Measurements from ENCODE around the gene CSTPP1.
"Not testable (repeated sequence)": the region's sequence is repeated elsewhere in the genome, so short reads cannot be mapped to it uniquely, and the experiment has no call there.

CSTPP1 gene

DNA sequence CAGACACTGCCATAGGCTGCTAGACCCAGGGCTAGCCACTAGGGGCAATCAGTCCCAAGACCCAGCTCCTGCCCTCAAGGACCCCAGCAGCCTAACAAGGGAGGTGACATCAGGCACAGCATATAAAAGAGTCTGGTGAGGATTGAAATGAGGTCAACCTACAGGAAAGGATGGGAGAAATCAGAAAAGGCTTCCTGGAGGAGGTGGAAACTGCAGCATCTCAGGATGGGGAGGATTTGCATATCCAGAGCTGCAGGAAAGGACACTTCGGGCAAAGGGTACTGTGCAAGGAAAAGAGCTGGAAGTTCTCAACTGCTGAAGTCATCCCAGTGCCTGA lies 243.1 kb downstream of the CSTPP1 start:
- peak in 9 of 51 donors; percentile 8 to 44 (median 20) for DNase-seq

DNA sequence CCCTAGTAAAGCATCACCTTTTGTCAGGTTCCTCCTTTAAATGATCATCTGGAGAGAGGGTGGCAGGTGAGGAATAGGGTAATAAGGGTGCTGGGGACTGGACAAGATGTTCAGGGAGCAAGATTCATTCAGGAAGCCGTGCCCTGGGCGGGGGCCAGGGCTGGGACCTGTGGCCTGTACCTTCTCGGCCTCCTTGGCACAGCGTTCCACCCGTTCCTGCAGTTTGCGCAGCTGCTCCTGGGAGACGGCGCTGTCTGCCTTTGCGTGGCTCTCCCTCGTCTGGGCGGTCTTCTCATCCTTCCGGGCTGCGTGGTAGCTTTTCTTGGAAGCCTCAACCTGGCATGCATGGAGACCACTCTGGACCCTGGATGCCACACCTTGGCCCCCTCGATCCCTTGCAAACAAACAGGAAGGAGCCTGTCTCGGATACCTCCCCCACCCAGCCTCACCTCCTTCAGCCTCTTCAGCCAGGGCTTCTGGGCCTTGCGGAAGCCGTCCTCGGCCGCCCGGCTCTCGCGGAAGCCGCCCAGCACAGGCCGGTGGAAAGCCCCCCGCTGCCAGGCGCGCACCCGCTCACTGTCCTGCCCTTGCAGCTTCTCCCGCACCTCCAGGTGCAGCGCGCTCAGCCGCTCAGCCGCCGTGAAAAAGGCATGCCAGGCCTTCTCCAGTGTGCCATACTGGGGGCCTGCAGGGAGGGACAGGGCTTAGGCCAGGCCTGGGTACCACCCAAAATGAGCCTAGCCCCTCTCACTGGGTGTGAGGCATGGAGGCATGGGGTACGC lies 243.6 kb downstream of the CSTPP1 start:
- no peak for DNase-seq

DNA sequence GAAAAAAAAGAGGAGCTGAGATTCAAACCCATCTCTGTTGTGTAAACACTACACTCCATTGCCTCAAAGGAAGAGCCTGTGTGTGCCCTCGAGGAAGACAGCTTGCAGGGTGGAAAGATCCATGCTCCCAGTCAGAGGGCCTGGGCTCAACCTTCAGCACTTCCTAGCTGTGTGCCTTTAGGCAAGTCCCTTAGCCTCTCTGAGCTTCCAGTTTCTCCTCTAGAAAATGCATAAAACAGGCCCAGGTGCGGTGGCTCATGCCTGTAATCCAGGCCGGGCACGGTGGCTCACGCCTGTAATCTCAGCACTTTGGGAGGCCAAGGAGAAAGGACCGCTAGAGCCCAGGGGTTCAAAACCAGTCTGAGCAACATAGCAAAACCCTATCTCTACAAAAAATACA lies 244.7 kb downstream of the CSTPP1 start:
- no peak for DNase-seq

DNA sequence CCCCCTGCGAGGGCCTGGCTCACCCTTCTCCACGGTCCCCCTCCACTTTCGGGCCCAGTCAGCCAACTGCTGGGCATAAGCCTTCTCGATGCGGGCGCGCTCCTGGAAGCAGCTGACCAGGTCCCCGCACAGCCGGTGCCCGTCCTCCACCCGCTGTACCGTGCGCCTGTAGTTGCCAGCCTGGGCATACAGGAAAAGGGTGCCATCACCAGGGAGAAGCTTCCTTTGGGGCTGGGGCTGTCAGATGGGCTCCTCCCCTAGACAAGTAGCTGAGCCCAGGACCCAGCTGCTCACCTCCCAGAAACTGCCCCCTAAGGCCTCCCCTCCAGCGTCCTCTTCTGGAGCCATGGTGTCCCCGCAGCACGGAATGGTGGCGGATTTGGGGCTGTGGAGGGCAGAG lies 245.8 kb downstream of the CSTPP1 start:
- no peak for DNase-seq

DNA sequence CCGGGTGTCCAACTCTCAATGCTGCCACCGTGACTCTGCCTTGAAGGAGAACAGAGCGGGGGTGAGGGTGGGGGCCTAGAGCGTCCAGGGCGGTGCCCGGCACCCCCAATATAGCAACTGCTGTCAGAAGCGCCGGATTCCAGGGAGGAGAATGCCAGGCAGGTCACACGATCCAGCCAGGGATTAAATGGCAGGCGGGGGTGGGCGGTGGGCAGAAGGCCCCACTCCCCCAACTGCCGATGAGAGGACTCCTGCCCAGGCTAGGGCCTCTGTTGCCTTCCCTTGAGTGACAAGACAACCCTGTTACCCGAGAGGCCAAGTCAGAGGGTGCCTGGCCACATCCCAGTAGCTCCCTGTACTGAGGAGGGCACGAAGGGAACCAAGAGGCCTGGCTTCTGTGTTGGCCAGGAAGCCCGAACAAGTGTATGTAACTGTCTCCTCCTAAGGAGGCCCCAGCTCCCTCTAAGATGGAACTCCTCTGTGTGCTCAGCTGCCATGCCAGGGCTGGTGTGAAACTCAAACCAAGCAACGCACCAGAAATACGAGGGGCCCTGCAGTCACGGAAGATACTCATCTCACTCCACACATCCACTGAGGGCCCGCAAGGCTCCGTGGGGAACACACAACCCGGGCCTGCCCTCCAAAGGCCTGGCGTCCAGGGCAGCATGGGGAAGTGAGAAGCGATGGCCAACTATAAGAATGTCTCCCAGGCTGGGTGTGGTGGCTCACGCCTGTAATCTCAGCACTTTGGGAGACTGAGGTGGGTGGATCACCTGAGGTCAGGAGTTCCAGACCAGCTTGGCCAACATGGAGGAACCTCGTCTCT lies 246.7 kb downstream of the CSTPP1 start:
- no peak for DNase-seq

DNA sequence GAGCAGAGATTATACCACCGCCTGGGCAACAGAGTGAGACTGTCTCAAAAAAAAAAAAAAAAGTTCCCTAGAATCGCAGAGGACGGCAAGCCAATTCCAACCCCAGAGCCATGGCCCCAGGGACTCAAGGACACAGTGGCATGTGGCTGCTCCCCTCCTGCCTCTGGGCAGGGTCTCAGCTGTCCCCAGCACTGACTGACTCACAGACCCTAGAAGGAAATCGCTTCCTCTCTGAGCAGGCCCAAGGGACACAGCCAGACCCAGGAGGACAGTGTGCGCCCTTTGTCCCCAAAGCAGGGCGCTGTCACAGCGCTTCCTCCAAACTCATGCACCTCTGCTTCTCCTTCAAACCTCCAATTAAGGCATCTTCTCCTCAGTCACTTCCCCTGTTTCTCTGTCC lies 247.4 kb downstream of the CSTPP1 start:
- no peak for DNase-seq

DNA sequence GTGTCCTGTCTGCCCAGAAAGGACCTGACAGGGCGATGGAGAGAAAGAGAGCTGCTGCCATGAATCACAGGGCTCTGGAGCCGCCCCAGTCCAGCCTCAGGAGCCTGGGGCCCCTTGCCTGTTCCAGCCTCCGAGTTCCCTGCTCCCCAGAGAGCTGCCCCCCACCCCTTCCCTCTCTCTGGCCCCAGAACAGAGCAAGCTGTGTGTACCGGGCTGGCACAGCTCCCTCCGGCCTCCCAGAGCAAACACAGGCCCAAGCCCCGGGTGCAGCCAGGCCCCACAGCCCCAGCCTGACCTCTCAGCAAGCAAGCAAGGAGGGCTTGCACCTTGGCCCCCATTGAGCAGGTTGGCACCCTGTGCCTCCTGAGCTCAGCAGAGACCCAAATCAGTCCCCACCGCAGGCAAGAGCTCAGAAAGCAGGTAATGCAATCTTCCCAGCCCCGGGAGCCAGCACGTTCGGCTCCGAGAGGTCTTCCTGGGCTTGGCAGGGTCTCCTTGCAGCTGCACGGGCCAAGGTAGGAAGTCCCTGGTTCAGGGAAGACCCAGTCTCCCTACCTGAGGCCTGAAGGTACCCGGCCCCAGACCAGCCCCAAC lies 248.2 kb downstream of the CSTPP1 start:
- DNase-seq, result peak in 48 of 51 donors; percentile 9 to 91 (median 72)

DNA sequence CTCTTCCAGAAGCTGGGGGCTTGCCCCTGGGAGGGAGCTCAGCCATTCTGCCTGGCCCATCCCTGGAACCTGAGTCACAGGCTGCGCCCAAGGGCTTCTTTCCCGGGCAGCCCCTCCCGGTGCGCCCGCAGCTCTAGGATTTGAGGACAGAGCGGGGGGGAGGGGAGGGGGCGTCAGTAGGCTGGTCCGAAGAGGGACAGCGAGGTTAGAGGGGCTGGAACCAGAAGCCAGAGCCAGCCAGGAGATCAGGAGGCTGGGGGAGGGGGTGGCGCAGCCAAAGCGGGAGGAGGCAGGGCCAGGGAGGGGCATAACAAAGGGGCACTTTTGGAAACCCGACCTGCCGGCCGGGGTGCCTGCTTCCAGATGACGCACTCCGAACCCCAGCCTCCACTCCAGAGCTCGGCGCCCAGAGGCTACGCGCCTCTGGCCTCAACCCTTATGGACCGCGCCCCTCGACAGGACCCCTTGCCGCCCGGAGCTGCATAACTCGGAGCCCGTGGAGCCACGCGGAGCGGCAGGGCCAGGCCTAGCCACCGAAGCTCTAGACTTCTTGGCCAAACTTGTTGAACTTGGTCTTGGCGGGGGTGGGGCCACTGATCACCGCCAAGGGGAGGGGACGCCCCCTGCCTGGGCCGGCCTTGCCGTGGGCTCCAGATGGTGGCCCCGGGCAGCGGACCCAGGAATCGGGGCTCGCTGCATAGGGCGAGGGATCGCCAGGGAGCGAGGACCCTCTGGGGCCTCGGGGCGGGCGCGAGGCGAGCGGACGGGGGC lies 248.9 kb downstream of the CSTPP1 start:
- DNase-seq, result peak in 29 of 51 donors; percentile 28 to 71 (median 48)

DNA sequence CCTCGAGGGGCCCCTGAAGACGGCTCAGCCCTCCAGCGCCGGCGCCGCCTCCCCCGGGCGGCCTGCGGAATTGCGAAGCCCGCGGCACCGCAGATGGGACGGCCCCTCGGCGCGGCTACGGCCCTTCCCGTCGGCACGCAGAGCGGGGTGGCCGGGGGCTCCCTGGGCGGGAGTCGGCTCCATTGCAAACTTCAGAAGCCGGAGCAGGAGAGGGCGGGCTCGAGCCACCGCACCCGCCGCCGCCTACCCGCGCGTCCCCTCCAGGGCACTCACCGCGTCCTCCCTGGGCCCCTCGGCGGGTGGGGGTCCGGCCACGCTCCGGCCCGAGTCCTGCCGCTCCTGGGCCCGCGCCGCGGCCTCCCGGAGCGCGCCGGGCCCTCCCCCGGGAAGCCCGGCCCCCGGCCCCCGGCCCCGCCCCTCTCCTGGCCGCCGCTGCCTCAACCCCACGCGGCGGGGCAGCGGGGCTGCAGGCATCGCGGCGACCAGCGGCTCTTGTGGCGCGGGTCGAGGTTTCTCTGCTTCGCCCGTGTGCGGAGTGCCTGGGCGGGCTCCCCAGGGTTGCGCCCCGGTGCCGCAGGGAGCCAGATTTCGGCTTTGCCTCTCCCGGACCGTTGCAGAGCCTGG lies 249.6 kb downstream of the CSTPP1 start, which contains the start of gene PACSIN3:
Gene PACSIN3 (minus strand): TSS at position 359 of the 624 bp plus-strand sequence. CDS start 3,707 bp downstream, outside the sequence.
- DNase-seq, result peak in 13 of 51 donors; percentile 20 to 61 (median 42)

DNA sequence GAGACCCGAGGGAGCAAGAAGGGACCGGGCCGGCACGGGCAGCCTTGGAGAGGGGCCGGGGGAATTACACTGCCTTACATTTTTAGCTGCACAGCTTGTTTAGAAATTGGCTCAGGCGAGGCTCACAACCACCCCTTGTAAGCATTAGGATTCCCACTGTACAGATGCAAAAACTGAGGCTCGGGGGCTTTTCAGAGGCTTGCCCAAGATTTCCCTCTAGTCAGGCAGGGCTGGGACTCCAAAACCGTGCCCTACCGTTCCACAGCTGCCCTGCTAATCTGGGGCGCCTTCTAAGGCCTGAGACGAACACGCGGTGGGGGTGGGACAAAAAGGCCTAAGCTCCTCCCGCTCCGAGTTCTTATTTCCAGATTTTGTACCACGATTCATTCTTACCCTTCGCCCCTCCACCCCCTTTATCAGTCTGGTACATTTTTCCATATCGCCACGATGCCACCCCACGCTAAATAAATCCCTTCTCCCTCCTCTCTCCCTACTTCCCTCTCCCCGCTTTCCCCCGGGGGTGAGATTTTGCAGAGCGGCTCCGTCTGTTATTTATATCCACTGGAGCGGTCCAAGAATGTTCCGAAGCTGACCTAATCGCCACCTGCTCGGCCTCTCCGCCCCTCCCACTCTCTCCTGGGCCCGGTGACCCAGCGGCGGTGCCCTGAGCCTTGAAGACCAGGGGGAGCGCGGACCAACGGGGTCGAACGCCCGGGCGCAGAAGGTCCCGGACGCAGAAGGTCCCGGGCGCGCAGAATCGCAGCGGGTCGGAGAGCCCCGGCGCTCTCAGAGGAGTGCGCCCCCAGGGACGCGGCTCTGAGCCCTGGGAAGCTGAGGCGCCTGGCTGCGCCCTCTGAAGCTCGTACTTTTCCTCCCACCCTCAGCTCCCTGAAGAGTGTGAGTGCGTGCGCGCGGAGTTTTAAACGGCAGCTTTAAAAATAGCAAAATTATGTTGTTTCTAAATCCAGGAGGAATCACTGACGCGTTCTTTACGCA lies 250.4 kb downstream of the CSTPP1 start:
- peak in 11 of 51 donors; percentile 8 to 47 (median 26) for DNase-seq

DNA sequence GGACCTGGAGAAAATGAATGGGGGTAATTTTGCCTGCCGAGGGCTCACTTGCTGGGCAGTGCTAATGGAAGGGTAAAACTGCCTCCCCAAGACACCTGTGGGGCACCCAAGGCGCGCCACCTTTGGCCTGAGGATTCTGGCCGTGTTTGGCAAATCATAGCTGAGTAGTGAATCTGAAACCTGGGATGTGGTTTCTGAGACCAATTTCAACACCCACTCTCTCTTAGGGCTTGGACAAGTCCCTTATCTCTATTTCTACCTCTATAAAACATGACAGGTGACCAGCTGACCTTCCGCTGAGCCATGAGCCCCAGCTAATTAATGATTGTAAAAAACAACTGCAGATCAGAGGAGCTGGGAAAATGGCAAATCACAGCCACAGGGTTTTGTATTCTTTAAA lies 251.2 kb downstream of the CSTPP1 start:
- DNase-seq, result no peak

DNA sequence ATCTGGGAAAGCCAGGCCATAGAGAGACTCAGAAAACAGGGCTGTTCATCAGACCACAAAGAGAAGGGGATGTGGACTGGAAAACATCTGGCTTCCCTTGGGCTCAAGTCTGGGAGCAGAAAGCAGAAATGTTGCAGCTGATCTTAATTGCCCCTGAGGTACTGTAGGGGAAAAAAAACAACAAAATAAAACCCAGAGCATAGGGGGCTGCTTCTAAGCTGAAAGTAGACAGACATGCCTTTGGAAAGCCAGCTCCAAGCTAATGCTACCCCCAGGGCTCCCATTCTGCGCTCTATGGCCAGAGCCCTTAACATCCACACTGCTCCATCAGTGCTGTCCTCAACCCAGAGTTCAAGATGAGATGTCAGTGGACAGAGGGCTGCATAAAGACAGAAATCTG lies 251.7 kb downstream of the CSTPP1 start:
- DNase-seq, result no peak

DNA sequence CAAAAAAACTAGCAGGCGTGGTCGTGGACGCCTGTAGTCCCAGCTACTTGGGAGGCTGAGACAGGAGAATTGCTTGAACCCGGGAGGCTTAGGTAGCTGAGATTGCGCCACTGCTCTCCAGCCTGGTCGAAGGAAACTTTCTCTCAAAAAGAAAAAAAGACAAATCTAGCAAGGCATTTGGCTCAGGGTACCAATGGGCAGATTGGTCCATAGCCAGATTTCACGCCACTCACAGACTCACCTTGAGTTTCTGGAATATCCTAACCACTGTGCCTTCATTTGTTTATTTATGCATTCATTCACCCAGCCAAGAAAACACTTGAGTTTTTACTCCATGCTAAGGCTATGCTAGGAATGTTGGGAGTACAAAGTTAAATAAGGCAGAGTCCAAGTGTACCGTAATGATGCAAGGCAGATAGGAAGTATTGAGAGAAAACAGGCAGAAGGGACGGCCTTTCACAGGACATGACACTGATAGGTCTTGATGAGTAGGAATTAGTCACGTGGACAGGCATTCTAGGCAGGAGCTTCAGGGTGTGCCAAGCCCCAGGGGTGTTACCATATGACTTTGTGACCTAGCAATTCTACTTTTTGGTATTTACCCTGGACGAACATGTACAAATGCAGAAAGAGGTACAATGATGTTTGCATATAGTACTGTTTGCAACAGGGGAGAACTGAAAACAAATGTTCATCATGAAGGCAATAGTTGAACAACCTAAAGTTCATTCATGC lies 252.7 kb downstream of the CSTPP1 start:
- DNase-seq, result no peak

DNA sequence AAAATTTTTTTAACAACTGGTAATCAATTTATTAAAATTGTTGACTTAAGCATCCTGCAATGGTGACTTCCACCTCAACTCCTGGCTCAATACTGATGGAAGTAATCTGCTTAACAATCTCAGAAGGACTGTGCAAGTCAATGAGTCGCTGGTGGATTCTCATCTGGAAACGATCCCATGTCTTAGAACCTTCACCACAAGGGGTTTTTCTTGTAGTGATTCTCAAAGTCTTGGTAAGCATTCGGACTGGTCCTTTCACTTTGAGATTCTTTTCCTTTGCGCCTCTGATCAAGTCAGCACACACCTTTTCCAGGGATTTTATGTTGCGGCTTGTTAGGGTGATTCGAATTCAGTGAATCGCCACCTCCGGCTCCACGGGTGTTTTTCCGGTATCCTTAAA lies 254.6 kb downstream of the CSTPP1 start:
- not testable (repeated sequence) for DNase-seq

DNA sequence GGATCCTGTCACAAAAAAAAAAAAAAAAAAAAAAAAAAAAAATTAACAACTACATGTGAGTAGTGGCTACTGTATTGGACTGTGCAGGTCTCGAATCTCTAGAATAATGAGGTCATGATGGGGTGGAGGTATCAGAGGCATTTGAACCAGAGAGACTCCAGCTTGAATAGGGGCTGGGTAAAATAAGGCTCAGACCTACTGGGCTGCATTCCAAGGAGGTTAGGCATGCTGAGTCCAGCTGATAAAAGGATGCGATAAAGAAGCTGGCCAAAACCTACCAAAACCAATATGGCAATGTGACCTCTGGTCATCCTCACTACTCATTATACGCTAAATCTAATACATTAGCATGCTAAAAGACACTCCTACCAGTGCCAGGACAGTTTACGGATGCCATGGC lies 255.6 kb downstream of the CSTPP1 start:
- no peak for DNase-seq

DNA sequence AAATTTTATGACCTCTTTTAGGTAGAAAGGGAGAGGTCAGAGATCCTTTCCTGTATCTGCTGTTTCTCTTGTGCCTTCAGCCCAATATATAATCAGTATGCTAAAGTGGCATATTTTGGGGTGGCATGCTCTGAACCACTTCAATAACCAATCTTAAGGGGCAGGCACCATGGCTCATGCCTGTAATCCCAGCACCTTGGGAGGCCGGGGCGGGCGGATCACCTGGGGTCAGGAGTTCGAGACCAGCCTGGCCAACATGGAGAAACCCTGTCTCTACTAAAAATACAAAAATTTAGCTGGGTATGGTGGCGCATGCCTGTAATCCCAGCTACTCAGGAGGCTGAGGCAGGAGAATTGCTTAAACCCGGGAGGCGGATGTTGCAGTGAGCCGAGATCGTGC lies 261.6 kb downstream of the CSTPP1 start:
- DNase-seq, result not testable (repeated sequence)

DNA sequence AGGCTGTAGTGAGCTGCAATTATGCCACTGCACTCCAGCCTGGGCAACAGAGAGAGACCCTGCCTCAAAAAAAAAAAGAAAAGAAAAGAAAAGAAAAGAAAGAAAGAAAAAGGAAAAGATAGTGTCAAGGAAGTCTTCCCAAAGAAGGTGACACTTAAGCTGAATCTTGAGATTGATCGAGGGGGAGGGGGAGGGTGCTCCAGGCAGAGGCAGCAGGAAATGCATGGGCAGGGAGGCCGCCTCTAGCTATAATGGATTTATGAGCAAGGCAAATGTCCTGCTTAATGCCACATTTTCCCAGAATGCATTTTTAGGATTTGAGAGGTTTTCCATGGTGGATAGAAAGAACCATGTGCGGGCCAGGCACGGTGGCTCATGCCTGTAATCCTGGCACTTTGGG lies 264.5 kb downstream of the CSTPP1 start:
- no peak for DNase-seq

DNA sequence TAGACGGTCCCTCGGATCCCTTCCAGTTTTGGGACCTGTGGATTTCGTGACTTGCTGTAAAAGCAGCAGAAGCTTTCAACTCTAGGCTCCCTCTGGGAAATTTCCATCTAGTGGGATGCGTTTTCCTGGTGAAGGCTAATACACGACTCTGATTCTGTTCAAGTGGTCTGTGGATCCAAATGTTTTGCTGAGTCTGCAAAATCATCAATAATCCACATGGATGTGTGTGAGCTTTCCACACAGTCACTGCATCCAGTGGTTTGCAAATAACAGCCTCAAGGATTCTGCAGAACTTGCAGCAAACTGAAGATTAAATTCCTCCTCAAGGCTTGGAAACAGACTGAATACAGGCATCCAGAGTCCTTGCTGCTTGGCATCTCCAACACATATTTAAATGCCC lies 266.0 kb downstream of the CSTPP1 start:
- DNase-seq, result no peak

DNA sequence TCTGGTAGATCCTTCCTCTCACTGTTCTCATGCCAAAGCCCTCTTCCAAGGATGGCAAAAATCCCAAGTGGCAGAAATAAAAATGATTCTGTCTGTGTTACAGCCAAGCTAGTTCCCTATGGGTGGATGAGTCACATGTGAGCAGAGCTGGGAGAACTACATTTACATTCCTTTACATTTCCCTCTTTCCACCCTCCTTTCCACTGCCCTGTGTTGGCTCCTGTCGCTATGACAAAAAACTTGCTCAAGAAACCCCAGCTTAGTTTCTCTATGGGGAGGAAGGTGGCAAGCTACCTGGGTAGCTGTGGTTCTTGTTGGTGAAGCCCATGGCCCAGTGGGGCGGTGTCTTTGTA lies 268.1 kb downstream of the CSTPP1 start:
- DNase-seq, result peak in 1 of 51 donors; percentile 7

Measured in hypothalamus (tissue), 51 donors.